Gastroesophageal sphincter (tissue), 3 donors: ENCODE data around the gene DUOXA1.
"Not testable (repeated sequence)": the region's sequence is repeated elsewhere in the genome, so short reads cannot be mapped to it uniquely, and the experiment has no call there.

ENCODE experiments used
- POLR2A ChIP-seq, 2 donors: fragments of 450-650 bp; IDR thresholded peaks; one replicate each; pipeline ENCODE4 v1.6.1; 2017; ENCODE audit warnings: antibody characterized with exemption in 2 of 2, mild to moderate bottlenecking in 2 of 2, moderate library complexity in 1 of 2
- TF ChIP-seq, protein P1 (sequence below), 4 experiments: fragments of 200-600 bp in 2 of 4; fragments of 450-650 bp in 2 of 4; sonication (generic) in 1 of 4; IDR thresholded peaks; one replicate each; pipeline ENCODE4 v1.5.1; 2017 to 2019; ENCODE audit warnings: antibody characterized with exemption in 4 of 4, mild to moderate bottlenecking in 2 of 4, moderate library complexity in 2 of 4

DNA sequence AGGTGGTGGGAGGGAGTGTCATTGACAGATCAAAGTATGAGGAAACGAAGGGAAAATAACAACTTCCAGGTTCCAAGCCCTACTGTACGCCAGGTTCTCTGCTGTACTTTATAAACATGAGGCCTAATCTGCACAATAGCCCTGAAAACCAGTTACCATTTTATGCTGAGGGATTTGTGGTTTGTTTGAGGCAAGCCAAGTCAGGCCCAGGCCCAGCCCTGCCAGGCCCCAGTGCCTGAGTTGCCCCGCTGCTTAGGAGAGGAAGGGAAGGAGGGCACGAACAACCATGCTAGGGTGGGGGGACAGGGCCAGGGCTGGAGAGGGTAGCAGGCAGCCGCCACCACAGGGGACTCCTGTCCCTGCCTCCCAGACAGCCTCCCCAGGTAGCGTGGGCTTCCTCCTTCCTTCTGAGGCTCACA is 59.7 kb downstream of the DUOXA1 start:
- not testable (repeated sequence) for TF ChIP-seq POLR2A (IDR thresholded peaks at IDR 0.05)
- TF ChIP-seq, protein P1, sequence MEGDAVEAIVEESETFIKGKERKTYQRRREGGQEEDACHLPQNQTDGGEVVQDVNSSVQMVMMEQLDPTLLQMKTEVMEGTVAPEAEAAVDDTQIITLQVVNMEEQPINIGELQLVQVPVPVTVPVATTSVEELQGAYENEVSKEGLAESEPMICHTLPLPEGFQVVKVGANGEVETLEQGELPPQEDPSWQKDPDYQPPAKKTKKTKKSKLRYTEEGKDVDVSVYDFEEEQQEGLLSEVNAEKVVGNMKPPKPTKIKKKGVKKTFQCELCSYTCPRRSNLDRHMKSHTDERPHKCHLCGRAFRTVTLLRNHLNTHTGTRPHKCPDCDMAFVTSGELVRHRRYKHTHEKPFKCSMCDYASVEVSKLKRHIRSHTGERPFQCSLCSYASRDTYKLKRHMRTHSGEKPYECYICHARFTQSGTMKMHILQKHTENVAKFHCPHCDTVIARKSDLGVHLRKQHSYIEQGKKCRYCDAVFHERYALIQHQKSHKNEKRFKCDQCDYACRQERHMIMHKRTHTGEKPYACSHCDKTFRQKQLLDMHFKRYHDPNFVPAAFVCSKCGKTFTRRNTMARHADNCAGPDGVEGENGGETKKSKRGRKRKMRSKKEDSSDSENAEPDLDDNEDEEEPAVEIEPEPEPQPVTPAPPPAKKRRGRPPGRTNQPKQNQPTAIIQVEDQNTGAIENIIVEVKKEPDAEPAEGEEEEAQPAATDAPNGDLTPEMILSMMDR (IDR thresholded peaks at IDR 0.05): not testable (repeated sequence)
